Prostate gland (tissue), 2 donors: ENCODE measurements around the gene PLCB3.

Source experiments
- CTCF ChIP-seq, 4 experiments: fragments of 200-600 bp in 2 of 4; fragments of 450-650 bp in 2 of 4; sonication (generic) in 2 of 4; IDR thresholded peaks; 1 replicate in 3 of 4; 2 replicates in 1 of 4; pipeline ENCODE4 v1.5.1; 2016 to 2019; ENCODE audit warnings: antibody characterized with exemption in 4 of 4, mild to moderate bottlenecking in 2 of 4, moderate library complexity in 2 of 4
- POLR2AphosphoS5 ChIP-seq: sonication (generic); formaldehyde crosslinking; IDR thresholded peaks from one replicate; pipeline ENCODE4 v1.6.1; 2017; ENCODE audit warnings: antibody characterized with exemption

GRCh38 chr11:64303109-64304031, 52.0 kb downstream of the PLCB3 start:
- TF ChIP-seq CTCF (IDR thresholded peaks at IDR 0.05) (no peak), POLR2AphosphoS5 (no peak)
